Endodermal cell (in vitro differentiated cells): Measurements from ENCODE around the gene ADAMTS18. TPM values are rescaled to one million over a fixed set of nuclear protein-coding genes. Genes with fewer than 3 reads are reported as not detected.

Experiments
- DNase-seq: peaks from one replicate; pipeline ENCODE4 v3.0.0-alpha.2; 2017
- H3K27ac ChIP-seq: 2 replicates; pipeline ENCODE4 v1.5.1; 2013; ENCODE audit warnings: mild to moderate bottlenecking, low read depth, low read length, moderate library complexity
- H3K27me3 ChIP-seq: 2 replicates; pipeline ENCODE4 v1.6.1; 2013; ENCODE audit warnings: mild to moderate bottlenecking, low read length, moderate library complexity; ENCODE audit not compliant: insufficient read depth, control insufficient read depth, poor library complexity, severe bottlenecking
- H3K36me3 ChIP-seq: 2 replicates; pipeline ENCODE4 v1.7.0; 2013; ENCODE audit warnings: mild to moderate bottlenecking, low read length, moderate library complexity; ENCODE audit not compliant: control insufficient read depth, insufficient read depth
- H3K4me1 ChIP-seq: one replicate; pipeline ENCODE4 v1.7.0; 2013; ENCODE audit warnings: low read length; ENCODE audit not compliant: control insufficient read depth, insufficient read depth
- H3K4me3 ChIP-seq: 2 replicates; pipeline ENCODE4 v1.5.1; 2013; ENCODE audit warnings: mild to moderate bottlenecking, low read length, moderate library complexity
- H3K9ac ChIP-seq: 2 replicates; pipeline ENCODE4 v1.6.1; 2013; ENCODE audit warnings: mild to moderate bottlenecking, low read length, moderate library complexity; ENCODE audit not compliant: poor library complexity, severe bottlenecking; ENCODE audit errors: extremely low read depth
- H3K9me3 ChIP-seq: 2 replicates; pipeline ENCODE4 v1.6.1; 2013; ENCODE audit warnings: mild to moderate bottlenecking, low read length, moderate library complexity; ENCODE audit not compliant: control insufficient read depth
- H3K27ac Mint-ChIP-seq: 2 replicates; pipeline ENCODE4 v1.8.0; 2020; ENCODE audit warnings: mixed read lengths
- H3K27me3 Mint-ChIP-seq: 2 replicates; pipeline ENCODE4 v1.8.0; 2021; ENCODE audit warnings: mild to moderate bottlenecking, mixed read lengths; ENCODE audit not compliant: insufficient read depth
- H3K36me3 Mint-ChIP-seq: 2 replicates; pipeline ENCODE4 v1.8.0; 2020; ENCODE audit warnings: low read depth, mixed read lengths
- H3K4me1 Mint-ChIP-seq: 2 replicates; pipeline ENCODE4 v1.8.0; 2020; ENCODE audit warnings: mixed read lengths
- H3K4me3 Mint-ChIP-seq: 2 replicates; pipeline ENCODE4 v1.8.0; 2020; ENCODE audit warnings: mild to moderate bottlenecking, moderate library complexity, mixed read lengths
- H3K9me3 Mint-ChIP-seq: 2 replicates; pipeline ENCODE4 v1.8.0; 2020; ENCODE audit warnings: mild to moderate bottlenecking, mixed read lengths
- CTCF ChIP-seq: fragments of 200-600 bp; sonication (generic); conservative IDR thresholded peaks from 2 replicates; pipeline ENCODE4 v1.5.0; 2021; ENCODE audit warnings: antibody characterized with exemption, mild to moderate bottlenecking
- WGBS, 2 experiments: methylation state at CpG; one replicate each; pipeline versions ENCODE4 v1.1.5 to v1.1.7; 2013; ENCODE audit warnings: missing lambda C conversion rate in 2 of 2, mixed read lengths in 1 of 2; ENCODE audit not compliant: insufficient coverage in 1 of 2, insufficient read length in 1 of 2; 5-methylcytosine and 5-hydroxymethylcytosine counted together
- total RNA-seq, 2 donors: library from RNA; stranded (reverse); fragmentation: NEBNext Ultra II Directional in 1 of 2; extraction: Animal tissue kit (Norgen Biotek cat#: 25700) in 1 of 2; gene quantifications; 2 replicates in 1 of 2; 3 replicates in 1 of 2; pipeline ENCODE4 v1.2.1, GENCODE V29; 2021

ADAMTS18 gene
- total RNA-seq, 2 donors from 2014 or later = 7.9 to 12.4 TPM

- H3K36me3 Mint-ChIP-seq = peaks cover 2% of the 10 kb centered on the region
- H3K9me3 Mint-ChIP-seq = no peaks in the 10 kb centered on the region
- H3K4me3 Mint-ChIP-seq = no peak overlapping the region
- Histone ChIP-seq H3K9ac (no peak overlapping the region), H3K9me3 (no peaks in the 10 kb centered on the region), H3K27me3 (no peaks in the 10 kb centered on the region), H3K36me3 (peaks cover 8% of the 10 kb centered on the region), H3K4me3 (no peak overlapping the region), H3K4me1 (no peaks in the 10 kb centered on the region), H3K27ac (no peak overlapping the region)
- peaks cover 4% of the 10 kb centered on the region for H3K4me1 Mint-ChIP-seq
- DNase-seq = no peak
- H3K27ac Mint-ChIP-seq = no peak overlapping the region
- no peaks in the 10 kb centered on the region for H3K27me3 Mint-ChIP-seq
- no peak for TF ChIP-seq CTCF
- WGBS, 2 experiments = 96 to 100% methylated on average over 2 to 3 of the region's 3 CpGs
These were observed 128.8 kb downstream of the ADAMTS18 start for GRCh38 chr16:77306075-77306474.

- WGBS, 2 experiments = 87 to 100% methylated on average over 1 to 2 of the region's 2 CpGs
- Histone ChIP-seq H3K4me1 (no peaks in the 10 kb centered on the region), H3K4me3 (no peak overlapping the region), H3K27ac (no peak overlapping the region), H3K9ac (no peak overlapping the region), H3K36me3 (peaks cover 8% of the 10 kb centered on the region), H3K9me3 (no peaks in the 10 kb centered on the region), H3K27me3 (no peaks in the 10 kb centered on the region)
- no peaks in the 10 kb centered on the region for H3K9me3 Mint-ChIP-seq
- no peaks in the 10 kb centered on the region for H3K27me3 Mint-ChIP-seq
- no peak overlapping the region for H3K27ac Mint-ChIP-seq
- peaks cover 2% of the 10 kb centered on the region for H3K36me3 Mint-ChIP-seq
- H3K4me3 Mint-ChIP-seq = no peak overlapping the region
- no peak for DNase-seq
- no peak for TF ChIP-seq CTCF
- H3K4me1 Mint-ChIP-seq = peaks cover 4% of the 10 kb centered on the region
These were observed 130.0 kb downstream of the ADAMTS18 start for GRCh38 chr16:77304877-77305276.

GRCh38 chr16:77304134-77304533 is 130.7 kb downstream of the ADAMTS18 start:
- H3K4me1 ChIP-seq = no peaks in the 10 kb centered on the region
- Mint-ChIP-seq H3K4me1 (peaks cover 4% of the 10 kb centered on the region), H3K36me3 (peaks cover 2% of the 10 kb centered on the region), H3K27me3 (no peaks in the 10 kb centered on the region), H3K27ac (no peak overlapping the region), H3K4me3 (no peak overlapping the region), H3K9me3 (no peaks in the 10 kb centered on the region)
- no peak overlapping the region for H3K27ac ChIP-seq
- H3K4me3 ChIP-seq = no peak overlapping the region
- no peak for DNase-seq
- no peak overlapping the region for H3K9ac ChIP-seq
- no peaks in the 10 kb centered on the region for H3K27me3 ChIP-seq
- TF ChIP-seq CTCF = no peak
- H3K9me3 ChIP-seq = no peaks in the 10 kb centered on the region
- WGBS, 2 experiments = 90% methylated on average over 2 of the region's 2 CpGs; no CpG with 5 or more reads in 1 of the 2 experiments
- H3K36me3 ChIP-seq = peaks cover 13% of the 10 kb centered on the region
